ENCODE measurements around the gene NOVA2. TPM values are rescaled to one million over a fixed set of nuclear protein-coding genes. Genes with fewer than 3 reads are reported as not detected.

The NOVA2 gene
- total RNA-seq, 1 experiment from 2014 or later, result not detected

- Histone ChIP-seq H3K36me3 (ENCODE audit: low read depth) (no peaks in the 10 kb centered on the region), H3K27ac (no peak overlapping the region), H3K4me3 (peak overlapping the region; percentile 47), H3K4me2 (peak overlapping the region; percentile 77), H2AFZ (0 out of 2 replicates have a peak overlapping the region, but pooled peaks have one; percentile 39), H4K20me1 (ENCODE audit: insufficient read depth) (no peaks in the 10 kb centered on the region), H3K4me1 (replicated peaks; ENCODE audit: insufficient read depth) (peaks cover 13% of the 10 kb centered on the region), H3K27me3 (ENCODE audit: insufficient read depth, low read depth) (peaks cover 29% of the 10 kb centered on the region), H3K9me3 (ENCODE audit: insufficient read depth, low read depth) (no peaks in the 10 kb centered on the region), H3K9me2 (ENCODE audit: insufficient read depth) (no peaks in the 10 kb centered on the region), H3F3A (ENCODE audit: insufficient read depth, low read depth) (peaks cover 23% of the 10 kb centered on the region), H3K79me2 (ENCODE audit: low read depth) (no peaks in the 10 kb centered on the region)
- TF ChIP-seq EZH2 (IDR thresholded peaks at IDR 0.05; ENCODE audit: low read depth) (no peak), CTCF (conservative IDR thresholded peaks at IDR 0.05) (no peak)
- no TSS peak for BruUV-seq (replicated peaks)
- intact Hi-C loops (cut with micrococcal nuclease; ENCODE audit: unreplicated experiment), result no loop called here
- POLR2A ChIA-PET (ENCODE audit: unreplicated experiment), result interaction anchor here (0.6 to 0.7 kb wide), 2 partner anchors 63 to 158 kb away, joined by 3 to 4 read pairs; no protein-coding TSS in a partner anchor
- CTCF ChIA-PET, result no interaction called here
- peak; percentile 89 to 95 for DNase-seq
Observed at GRCh38 chr19:45927565-45928261, 46.0 kb downstream of the NOVA2 start.

DNA sequence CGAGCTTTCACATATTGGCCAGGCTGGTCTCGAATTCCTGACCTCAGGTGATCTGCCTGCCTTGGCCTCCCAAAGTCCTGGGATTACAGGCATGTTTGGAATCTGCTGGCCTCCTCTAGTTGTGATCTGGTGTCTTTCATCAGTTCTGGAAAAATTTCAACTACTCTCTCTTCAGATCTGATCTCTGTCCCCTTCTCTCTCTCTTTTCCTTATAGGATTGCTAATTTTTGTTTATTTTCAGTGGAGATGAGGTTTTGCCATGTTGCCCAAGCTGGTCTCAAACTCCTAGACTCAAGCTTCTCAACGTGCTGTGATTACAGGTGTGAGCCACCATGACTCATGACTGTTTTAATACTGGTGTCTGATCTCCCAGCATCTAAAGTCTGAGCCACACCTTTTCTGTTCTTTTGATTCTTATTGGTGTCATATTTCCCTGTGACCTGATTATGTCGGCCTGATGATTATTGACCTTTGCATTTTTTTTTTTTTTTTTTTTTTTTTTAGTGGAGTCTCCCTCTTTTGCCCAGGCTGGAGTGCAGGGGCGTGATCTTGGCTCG, 48.7 kb downstream of the NOVA2 start:
- Histone ChIP-seq H3K9me2 (ENCODE audit: insufficient read depth) (no peaks in the 10 kb centered on the region), H3K27me3 (ENCODE audit: insufficient read depth, low read depth) (peaks cover 2% of the 10 kb centered on the region; the same call in 1 of the 2 replicates), H3K4me2 (no peak overlapping the region; the same call in 1 of the 2 replicates), H2AFZ (no peak overlapping the region; the same call in 1 of the 2 replicates), H3F3A (ENCODE audit: insufficient read depth, low read depth) (peaks cover 23% of the 10 kb centered on the region), H4K20me1 (ENCODE audit: insufficient read depth) (no peaks in the 10 kb centered on the region), H3K36me3 (ENCODE audit: low read depth) (no peaks in the 10 kb centered on the region), H3K4me3 (no peak overlapping the region), H3K9me3 (ENCODE audit: insufficient read depth, low read depth) (no peaks in the 10 kb centered on the region), H3K79me2 (ENCODE audit: low read depth) (no peaks in the 10 kb centered on the region), H3K4me1 (replicated peaks; ENCODE audit: insufficient read depth) (peaks cover 13% of the 10 kb centered on the region), H3K27ac (no peak overlapping the region)
- ChIA-PET POLR2A (ENCODE audit: unreplicated experiment) (no interaction called here), CTCF (no interaction called here)
- TF ChIP-seq CTCF (conservative IDR thresholded peaks at IDR 0.05), result no peak
- TF ChIP-seq EZH2 (IDR thresholded peaks at IDR 0.05; ENCODE audit: low read depth), result no peak
- peak in 1 of 2 experiments; percentile 82 for DNase-seq
- BruUV-seq (replicated peaks), result no TSS peak
- intact Hi-C loops (cut with micrococcal nuclease; ENCODE audit: unreplicated experiment), result no loop called here

- Histone ChIP-seq H3F3A (ENCODE audit: insufficient read depth, low read depth) (peaks cover 28% of the 10 kb centered on the region), H3K79me2 (ENCODE audit: low read depth) (no peaks in the 10 kb centered on the region), H3K27ac (no peak overlapping the region), H3K9me2 (ENCODE audit: insufficient read depth) (no peaks in the 10 kb centered on the region), H3K4me1 (replicated peaks; ENCODE audit: insufficient read depth) (peaks cover 9% of the 10 kb centered on the region), H3K4me3 (no peak overlapping the region), H2AFZ (no peak overlapping the region), H3K4me2 (no peak overlapping the region), H3K27me3 (ENCODE audit: insufficient read depth, low read depth) (no peaks in the 10 kb centered on the region), H3K36me3 (ENCODE audit: low read depth) (no peaks in the 10 kb centered on the region), H3K9me3 (ENCODE audit: insufficient read depth, low read depth) (no peaks in the 10 kb centered on the region), H4K20me1 (ENCODE audit: insufficient read depth) (no peaks in the 10 kb centered on the region)
- ChIA-PET CTCF (no interaction called here), POLR2A (ENCODE audit: unreplicated experiment) (no interaction called here)
- BruUV-seq (replicated peaks), result no TSS peak
- intact Hi-C loops (cut with micrococcal nuclease; ENCODE audit: unreplicated experiment), result no loop called here
- no peak for TF ChIP-seq EZH2 (IDR thresholded peaks at IDR 0.05; ENCODE audit: low read depth)
- TF ChIP-seq CTCF (conservative IDR thresholded peaks at IDR 0.05), result no peak; the same call in 1 of the 2 replicates
- no peak for DNase-seq
Observed at GRCh38 chr19:45922281-45922680, 51.4 kb downstream of the NOVA2 start.
